COR-L47 (cell line): ENCODE data around the gene RRAS2.
"Not testable (repeated sequence)": the region's sequence is repeated elsewhere in the genome, so short reads cannot be mapped to it uniquely, and the experiment has no call there.

Source experiments
- DNase-seq: peaks from one replicate; lab custom pipeline; 2025; lab: John Stamatoyannopoulos, UW

Gene RRAS2

GRCh38 chr11:14371249-14371648 is 12.3 kb upstream of the RRAS2 start:
- no peak for DNase-seq

- DNase-seq, result no peak
Observed at GRCh38 chr11:14370496-14370895, 11.5 kb upstream of the RRAS2 start.

DNA sequence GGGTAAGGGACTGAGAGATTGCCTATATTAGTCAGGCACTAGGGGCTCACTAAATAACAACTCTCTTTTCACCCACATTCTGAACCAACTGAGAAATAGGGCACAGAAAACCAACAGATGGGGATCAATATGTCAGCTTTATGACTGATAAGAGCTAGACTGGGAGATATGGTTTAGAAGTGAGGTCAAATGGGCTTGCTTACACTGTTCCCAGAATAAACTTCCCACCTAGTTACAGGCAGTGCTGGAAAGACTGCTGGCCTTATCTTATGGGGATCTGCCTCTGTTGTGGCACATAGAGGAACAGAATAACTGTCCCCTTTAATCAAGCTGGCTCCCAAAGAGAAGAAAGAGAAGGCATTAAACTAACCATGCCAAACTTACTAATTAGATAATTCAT is 10.6 kb upstream of the RRAS2 start:
- DNase-seq, result no peak

GRCh38 chr11:14366936-14367335 is 8.0 kb upstream of the RRAS2 start:
- DNase-seq, result no peak

DNA sequence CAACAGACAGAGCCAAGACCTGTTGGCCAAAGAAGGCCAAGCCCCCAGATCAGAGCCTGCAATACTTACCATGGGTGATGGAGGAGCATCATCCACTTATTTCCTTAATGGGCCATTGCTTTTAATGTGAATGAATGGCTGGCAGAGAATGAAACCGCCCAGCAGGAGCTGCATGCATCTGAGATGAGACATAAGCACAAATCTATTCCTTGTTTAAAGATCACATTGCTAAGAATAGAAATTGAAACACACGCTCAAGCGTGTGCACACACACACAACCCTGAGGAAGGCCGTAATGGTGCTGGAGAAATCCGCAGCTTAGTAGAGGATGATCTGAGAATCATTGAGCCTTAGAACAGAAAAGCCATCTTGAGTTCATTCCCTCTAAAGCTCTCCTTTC is 5.3 kb upstream of the RRAS2 start:
- DNase-seq, result no peak

DNA sequence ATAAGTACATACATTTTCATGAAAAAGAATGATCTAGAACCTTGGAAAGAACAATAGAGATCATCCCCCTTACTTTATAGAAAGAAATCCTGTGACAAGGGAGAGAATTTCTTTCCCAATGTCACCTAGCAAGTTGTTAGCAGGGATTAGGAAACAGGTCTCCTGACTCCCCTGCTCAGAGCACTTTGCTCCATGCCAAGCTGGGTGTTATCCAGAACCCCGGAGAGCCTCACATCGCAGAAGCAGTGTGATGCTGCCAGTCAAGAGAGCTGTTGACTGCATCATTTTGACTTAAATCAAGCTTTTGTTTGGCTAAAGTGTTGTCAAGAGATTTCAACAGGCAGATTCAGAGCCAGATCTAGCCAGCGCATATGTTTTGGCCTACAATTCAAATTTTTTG is 3.6 kb upstream of the RRAS2 start:
- DNase-seq, result no peak

- no peak for DNase-seq
Observed at GRCh38 chr11:14361951-14362350, 3.0 kb upstream of the RRAS2 start.

DNA sequence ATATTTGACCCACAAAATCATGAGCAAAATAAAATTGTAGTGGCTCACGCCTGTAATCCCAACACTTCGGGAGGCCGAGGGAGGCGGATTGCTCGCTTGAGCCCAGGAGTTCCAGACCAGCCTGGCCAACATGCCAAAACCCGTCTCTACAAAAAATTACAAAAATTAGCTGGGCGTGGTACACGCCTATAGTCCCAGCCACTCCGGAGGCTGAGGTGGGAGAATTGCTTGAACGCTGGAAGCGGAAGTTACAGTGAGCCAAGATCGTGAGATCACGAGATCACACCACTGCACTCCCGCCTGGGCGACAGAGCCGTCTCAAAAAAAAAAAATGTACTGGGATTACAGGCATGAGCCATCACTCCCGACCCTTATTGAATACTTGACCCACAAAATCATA is 2.0 kb upstream of the RRAS2 start:
- DNase-seq, result no peak

GRCh38 chr11:14359501-14360031 is 583 bp upstream of the RRAS2 start:
- DNase-seq, result no peak

GRCh38 chr11:14357881-14358728 is 878 bp downstream of the RRAS2 start:
- DNase-seq, result peak; percentile 16

- DNase-seq, result no peak
Observed at GRCh38 chr11:14356342-14356741, 2.6 kb downstream of the RRAS2 start.

- not testable (repeated sequence) for DNase-seq
Observed at GRCh38 chr11:14354604-14355003, 4.4 kb downstream of the RRAS2 start.

DNA sequence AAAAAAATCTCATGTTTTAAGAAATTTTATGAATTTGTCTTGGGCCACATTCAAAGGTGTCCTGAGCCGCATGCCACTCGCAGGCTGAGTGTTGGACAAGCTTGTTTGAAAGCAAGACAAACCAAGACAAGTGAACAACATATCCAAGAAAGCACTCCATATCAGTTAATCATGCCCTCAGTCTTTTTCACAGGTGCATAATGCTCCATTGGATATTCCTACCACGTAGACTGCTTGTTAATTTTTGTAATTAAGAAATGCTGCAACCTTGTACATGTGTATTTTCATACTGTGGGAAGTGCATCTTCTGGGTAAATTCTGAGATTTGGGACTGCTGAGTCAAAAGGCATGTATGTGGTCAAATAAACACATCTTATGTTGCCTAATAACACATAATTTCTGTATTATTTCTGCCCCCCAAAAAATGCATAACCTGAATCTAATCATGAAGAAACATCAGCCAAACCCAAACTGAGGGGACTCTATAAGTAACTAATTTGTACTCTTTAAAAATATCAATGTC is 8.2 kb downstream of the RRAS2 start:
- DNase-seq, result no peak

DNA sequence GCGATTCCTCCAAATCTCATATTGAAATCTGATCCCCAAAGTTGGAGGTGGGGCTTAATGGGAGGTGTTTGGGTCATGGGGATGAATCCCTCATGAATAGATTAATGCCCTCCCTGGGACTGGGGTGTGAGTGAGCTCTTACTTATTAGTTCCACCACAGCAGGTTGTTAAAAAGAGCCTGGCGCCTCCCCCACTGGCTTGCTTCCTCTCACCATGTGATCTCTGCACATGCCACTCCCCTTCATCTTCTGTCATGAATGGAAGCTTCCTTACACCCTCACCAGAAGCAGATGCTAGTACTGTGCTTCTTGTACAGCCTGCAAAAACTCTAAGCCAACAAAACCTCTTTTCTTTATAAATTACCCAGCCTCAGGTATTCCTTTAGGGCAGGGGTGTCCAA is 8.8 kb downstream of the RRAS2 start:
- DNase-seq, result no peak

DNA sequence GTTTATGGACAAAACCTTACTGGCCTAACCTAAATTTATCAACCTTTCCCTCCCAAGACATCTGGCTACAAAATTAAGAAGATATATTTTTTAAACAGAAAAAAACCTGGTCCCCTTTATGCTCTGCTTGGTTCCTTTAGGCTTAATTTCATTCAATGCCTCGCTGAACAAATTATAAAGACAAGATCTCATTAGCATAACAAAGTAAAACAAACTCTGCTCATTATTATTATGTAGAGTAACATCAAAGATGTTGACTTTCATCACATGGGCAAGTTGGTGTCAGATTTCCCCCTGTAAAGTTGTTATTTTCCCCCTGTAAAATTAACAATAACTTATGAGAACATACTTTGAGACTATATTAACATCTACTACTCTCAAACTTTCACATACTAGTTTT is 11.0 kb downstream of the RRAS2 start:
- DNase-seq, result no peak

GRCh38 chr11:14347494-14347893 is 11.5 kb downstream of the RRAS2 start:
- DNase-seq, result no peak

GRCh38 chr11:14346303-14346955 is 12.6 kb downstream of the RRAS2 start:
- no peak for DNase-seq

DNA sequence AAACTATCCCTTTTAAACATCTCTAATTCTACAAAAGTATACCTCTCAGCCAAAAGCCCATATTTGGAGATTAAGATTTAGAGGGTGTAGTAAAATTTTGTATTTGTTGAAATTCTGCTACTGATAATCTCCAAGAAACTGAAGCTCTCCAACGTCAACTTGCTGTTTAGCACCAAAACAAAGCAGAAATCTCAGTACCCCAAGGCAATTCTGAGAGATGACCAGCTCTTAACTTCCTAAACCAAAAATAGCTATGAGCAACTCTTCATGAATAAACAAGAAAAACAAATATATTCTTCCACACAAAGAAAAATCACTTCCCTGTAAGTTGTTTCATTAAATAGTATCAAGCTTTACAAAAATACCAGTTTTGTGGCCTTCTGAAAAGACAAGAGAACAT is 13.3 kb downstream of the RRAS2 start:
- no peak for DNase-seq

GRCh38 chr11:14345016-14345415 is 14.0 kb downstream of the RRAS2 start:
- not testable (repeated sequence) for DNase-seq

- no peak for DNase-seq
Observed at GRCh38 chr11:14342906-14343305, 16.1 kb downstream of the RRAS2 start.

GRCh38 chr11:14341968-14342367 is 17.0 kb downstream of the RRAS2 start:
- no peak for DNase-seq

GRCh38 chr11:14340721-14341120 is 18.3 kb downstream of the RRAS2 start:
- no peak for DNase-seq

DNA sequence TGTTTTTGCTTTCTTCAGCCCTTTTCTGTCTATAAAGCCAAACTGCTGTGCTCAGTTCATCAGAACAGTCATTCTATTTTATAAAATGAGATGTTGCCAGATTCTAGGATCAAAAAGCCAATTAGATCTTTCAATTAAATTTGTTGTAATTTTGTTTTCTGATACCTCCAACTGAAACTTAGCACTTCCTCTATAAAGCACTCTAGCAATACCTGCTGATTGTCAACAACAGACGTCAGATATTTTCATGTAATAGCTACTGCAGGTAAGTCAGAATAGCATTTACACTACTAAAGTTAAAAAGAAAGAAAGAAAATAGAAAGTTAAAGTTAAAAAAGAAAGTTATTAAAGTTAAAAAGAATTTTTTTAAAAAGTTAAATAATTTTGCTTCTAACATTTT is 19.6 kb downstream of the RRAS2 start:
- no peak for DNase-seq
